ENCODE data around the gene NIP7.

DNA sequence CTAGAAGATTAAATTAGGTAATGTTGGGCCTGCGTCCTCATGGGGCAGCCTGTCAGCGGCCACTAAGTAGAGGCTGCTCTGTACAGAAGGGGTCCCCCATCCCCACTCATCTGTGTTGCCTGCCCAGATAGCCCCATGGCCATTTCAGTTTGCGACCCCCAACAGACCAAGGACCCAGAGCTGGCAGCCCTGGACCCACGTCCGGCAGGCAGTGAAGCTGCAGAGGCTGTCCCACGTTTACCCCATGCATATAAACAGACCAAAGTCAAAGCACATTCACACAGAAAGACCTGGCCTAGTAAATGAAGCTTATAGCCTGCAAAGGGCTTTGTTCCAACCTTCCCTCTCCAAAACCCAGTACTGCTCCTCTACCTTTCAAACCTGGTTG, 13.8 kb upstream of the NIP7 start:
- TF ChIP-seq CTCF (IDR thresholded peaks at IDR 0.05; ENCODE audit: low read length) (no peak), EZH2 (IDR thresholded peaks at IDR 0.05; ENCODE audit: borderline replicate concordance, low read length) (no peak)
